ENCODE results near the gene DDX39B. TPM values are rescaled to one million over a fixed set of nuclear protein-coding genes. Genes with fewer than 3 reads are reported as not detected.

The DDX39B gene
- total and polyA plus RNA-seq, 9 of the 15 experiments (the other 6 are each of a cell fraction or from before 2014, with no cell fraction given): 479 to 869 (median 592) TPM

DNA sequence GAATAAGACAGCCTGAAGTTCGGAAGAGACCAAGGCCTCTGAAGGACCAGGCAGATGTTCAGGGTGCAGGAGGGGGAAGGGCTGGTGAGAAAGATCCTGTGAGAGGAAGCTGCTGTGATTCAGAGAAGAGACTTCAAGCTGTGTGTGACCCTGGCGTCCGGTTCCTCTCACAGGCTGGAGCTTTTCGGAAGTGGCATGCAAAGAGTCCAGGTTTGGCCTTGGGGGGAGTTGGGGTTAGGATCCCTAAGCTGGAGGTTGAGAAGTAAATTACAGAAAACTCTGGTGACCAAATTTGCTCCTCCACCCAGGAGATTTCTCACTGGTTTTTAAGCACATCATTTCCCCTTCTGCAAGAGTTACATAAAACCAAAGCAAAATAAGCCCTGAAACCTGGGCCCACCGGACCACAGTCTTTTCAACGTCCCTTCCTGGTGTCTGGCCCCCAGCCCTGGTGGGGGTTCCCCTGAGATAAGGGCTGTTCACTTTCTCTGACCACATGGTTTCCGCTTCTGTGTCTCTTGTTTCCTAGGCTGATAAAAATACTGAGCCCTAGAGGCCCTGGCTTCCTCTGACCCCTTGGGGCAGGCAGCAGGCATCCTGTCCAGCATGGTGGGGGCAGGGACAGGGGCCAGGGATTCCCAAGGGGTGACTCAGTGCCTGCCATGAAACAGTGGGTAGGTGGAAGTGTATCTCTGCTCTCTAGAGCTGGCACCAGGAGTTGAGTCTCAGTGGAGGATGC lies 18.3 kb upstream of the DDX39B start (continued):
- TF ChIP-seq, protein P1, sequence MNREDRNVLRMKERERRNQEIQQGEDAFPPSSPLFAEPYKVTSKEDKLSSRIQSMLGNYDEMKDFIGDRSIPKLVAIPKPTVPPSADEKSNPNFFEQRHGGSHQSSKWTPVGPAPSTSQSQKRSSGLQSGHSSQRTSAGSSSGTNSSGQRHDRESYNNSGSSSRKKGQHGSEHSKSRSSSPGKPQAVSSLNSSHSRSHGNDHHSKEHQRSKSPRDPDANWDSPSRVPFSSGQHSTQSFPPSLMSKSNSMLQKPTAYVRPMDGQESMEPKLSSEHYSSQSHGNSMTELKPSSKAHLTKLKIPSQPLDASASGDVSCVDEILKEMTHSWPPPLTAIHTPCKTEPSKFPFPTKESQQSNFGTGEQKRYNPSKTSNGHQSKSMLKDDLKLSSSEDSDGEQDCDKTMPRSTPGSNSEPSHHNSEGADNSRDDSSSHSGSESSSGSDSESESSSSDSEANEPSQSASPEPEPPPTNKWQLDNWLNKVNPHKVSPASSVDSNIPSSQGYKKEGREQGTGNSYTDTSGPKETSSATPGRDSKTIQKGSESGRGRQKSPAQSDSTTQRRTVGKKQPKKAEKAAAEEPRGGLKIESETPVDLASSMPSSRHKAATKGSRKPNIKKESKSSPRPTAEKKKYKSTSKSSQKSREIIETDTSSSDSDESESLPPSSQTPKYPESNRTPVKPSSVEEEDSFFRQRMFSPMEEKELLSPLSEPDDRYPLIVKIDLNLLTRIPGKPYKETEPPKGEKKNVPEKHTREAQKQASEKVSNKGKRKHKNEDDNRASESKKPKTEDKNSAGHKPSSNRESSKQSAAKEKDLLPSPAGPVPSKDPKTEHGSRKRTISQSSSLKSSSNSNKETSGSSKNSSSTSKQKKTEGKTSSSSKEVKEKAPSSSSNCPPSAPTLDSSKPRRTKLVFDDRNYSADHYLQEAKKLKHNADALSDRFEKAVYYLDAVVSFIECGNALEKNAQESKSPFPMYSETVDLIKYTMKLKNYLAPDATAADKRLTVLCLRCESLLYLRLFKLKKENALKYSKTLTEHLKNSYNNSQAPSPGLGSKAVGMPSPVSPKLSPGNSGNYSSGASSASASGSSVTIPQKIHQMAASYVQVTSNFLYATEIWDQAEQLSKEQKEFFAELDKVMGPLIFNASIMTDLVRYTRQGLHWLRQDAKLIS (CRISPR knock-in tag; IDR thresholded peaks at IDR 0.05): 0 out of 2 replicates have a peak, but pooled peaks have one; percentile 12
- TF ChIP-seq CCAR2 (IDR thresholded peaks at IDR 0.05; ENCODE audit: low read depth, low read length): no peak
- TF ChIP-seq, protein P2, sequence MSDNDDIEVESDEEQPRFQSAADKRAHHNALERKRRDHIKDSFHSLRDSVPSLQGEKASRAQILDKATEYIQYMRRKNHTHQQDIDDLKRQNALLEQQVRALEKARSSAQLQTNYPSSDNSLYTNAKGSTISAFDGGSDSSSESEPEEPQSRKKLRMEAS (CRISPR knock-in tag; IDR thresholded peaks at IDR 0.05): no peak
- no peak for TF ChIP-seq BACH1 (tag; IDR thresholded peaks at IDR 0.05)
- no peak for TF ChIP-seq BCL6 (CRISPR knock-in tag; IDR thresholded peaks at IDR 0.05)
- TF ChIP-seq, protein P3, sequence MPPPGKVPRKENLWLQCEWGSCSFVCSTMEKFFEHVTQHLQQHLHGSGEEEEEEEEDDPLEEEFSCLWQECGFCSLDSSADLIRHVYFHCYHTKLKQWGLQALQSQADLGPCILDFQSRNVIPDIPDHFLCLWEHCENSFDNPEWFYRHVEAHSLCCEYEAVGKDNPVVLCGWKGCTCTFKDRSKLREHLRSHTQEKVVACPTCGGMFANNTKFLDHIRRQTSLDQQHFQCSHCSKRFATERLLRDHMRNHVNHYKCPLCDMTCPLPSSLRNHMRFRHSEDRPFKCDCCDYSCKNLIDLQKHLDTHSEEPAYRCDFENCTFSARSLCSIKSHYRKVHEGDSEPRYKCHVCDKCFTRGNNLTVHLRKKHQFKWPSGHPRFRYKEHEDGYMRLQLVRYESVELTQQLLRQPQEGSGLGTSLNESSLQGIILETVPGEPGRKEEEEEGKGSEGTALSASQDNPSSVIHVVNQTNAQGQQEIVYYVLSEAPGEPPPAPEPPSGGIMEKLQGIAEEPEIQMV (tag; conservative IDR thresholded peaks at IDR 0.05; ENCODE audit: low read depth): no peak
- peak; percentile 62 for TF ChIP-seq HDAC3 (IDR thresholded peaks at IDR 0.05; ENCODE audit: borderline replicate concordance, partially characterized antibody)
- no peak for TF ChIP-seq CBX8 (IDR thresholded peaks at IDR 0.05; ENCODE audit: borderline replicate concordance, extremely low read depth, low read depth, low read length, poor library complexity, severe bottlenecking)
- no peak for TF ChIP-seq NFXL1 (CRISPR knock-in tag; IDR thresholded peaks at IDR 0.05)
- 0 out of 2 replicates have a peak, but pooled peaks have one; percentile 39 for TF ChIP-seq CREM (IDR thresholded peaks at IDR 0.05; ENCODE audit: low read depth)
- TF ChIP-seq, protein P4, sequence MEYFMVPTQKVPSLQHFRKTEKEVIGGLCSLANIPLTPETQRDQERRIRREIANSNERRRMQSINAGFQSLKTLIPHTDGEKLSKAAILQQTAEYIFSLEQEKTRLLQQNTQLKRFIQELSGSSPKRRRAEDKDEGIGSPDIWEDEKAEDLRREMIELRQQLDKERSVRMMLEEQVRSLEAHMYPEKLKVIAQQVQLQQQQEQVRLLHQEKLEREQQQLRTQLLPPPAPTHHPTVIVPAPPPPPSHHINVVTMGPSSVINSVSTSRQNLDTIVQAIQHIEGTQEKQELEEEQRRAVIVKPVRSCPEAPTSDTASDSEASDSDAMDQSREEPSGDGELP (CRISPR knock-in tag; IDR thresholded peaks at IDR 0.05; ENCODE audit: borderline replicate concordance): no peak; the same call in 1 of the 2 replicates
- no peak for TF ChIP-seq PTBP1 (IDR thresholded peaks at IDR 0.05; ENCODE audit: low read depth, low read length)
- TF ChIP-seq THRAP3 (IDR thresholded peaks at IDR 0.05; ENCODE audit: borderline replicate concordance): no peak
- no peak for TF ChIP-seq ZZZ3 (IDR thresholded peaks at IDR 0.05)
- no peak for TF ChIP-seq TARDBP (IDR thresholded peaks at IDR 0.05)
- TF ChIP-seq, protein P5, sequence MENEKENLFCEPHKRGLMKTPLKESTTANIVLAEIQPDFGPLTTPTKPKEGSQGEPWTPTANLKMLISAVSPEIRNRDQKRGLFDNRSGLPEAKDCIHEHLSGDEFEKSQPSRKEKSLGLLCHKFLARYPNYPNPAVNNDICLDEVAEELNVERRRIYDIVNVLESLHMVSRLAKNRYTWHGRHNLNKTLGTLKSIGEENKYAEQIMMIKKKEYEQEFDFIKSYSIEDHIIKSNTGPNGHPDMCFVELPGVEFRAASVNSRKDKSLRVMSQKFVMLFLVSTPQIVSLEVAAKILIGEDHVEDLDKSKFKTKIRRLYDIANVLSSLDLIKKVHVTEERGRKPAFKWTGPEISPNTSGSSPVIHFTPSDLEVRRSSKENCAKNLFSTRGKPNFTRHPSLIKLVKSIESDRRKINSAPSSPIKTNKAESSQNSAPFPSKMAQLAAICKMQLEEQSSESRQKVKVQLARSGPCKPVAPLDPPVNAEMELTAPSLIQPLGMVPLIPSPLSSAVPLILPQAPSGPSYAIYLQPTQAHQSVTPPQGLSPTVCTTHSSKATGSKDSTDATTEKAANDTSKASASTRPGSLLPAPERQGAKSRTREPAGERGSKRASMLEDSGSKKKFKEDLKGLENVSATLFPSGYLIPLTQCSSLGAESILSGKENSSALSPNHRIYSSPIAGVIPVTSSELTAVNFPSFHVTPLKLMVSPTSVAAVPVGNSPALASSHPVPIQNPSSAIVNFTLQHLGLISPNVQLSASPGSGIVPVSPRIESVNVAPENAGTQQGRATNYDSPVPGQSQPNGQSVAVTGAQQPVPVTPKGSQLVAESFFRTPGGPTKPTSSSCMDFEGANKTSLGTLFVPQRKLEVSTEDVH (IDR thresholded peaks at IDR 0.05; ENCODE audit: low read depth, partially characterized antibody): peak; percentile 38
- peak; percentile 63 for TF ChIP-seq NEUROD1 (IDR thresholded peaks at IDR 0.05; ENCODE audit: borderline replicate concordance, low read depth, low read length, partially characterized antibody)
- no peak for TF ChIP-seq ATF1 (CRISPR knock-in tag; IDR thresholded peaks at IDR 0.05)
- TF ChIP-seq ATF1 (tag; IDR thresholded peaks at IDR 0.05): no peak
